Stimulated activated CD4-positive, alpha-beta T cell treated with anti-CD3 and anti-CD28 coated beads, Interleukin-1b, Interleukin-23, amount 100 ng/mL, for 48 hours (primary cell): ENCODE data around the gene MVK.

Experiments used
- DNase-seq: peaks from one replicate; pipeline ENCODE4 v3.0.0-alpha.2; 2020

MVK gene

GRCh38 chr12:109547286-109547685 lies 26.3 kb upstream of the MVK start:
- no peak for DNase-seq

DNA sequence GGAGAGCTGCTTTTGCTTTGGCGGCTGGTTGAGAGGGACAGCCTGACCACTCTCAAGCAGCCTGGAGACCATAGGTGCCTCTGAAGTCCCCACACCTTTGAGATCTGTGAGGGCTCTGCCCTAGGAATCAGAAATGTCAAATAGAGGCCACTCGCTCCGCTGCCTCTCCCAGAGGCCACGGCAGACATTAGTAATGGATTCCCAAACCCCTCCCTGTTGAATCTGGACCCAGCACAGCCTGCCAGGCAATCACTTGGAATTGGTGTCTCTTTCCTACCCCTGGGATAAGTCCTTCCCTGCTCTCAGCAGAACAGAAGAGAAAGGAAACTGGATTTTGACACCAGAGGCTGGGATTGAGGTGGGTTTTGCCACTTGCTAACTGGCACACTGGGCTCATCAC lies 25.3 kb upstream of the MVK start:
- no peak for DNase-seq

DNA sequence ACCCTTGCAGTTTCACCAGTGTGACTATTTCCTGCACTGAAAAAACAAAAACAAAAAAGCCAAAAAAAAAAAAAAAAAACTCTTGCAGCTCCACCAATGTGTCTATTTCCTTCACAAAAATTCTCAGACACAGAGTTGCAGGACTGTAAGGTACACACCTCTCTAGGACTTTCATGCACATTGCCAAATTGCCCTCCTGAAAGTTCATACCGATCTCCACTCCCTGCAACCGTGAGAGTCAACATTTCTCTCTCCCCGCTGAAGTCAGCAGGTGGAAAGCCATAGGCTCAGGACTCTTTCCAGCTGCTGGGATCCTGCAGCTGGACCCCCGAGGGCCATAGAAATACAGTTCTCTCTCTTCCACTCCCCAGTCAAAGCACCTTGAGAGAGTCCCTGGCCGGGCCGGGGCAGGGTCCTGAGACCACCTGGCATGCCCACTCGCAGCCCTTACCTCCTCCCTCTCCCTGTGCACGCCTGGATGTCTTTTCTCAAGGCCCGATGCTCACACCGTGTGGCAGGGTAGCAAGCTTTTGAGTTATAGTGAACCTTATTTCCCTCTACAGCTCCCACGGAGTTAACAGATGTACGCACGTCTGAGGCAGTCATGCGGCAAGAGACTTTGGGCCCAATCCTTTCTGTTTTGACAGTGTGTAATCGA lies 23.9 kb upstream of the MVK start:
- no peak for DNase-seq

DNA sequence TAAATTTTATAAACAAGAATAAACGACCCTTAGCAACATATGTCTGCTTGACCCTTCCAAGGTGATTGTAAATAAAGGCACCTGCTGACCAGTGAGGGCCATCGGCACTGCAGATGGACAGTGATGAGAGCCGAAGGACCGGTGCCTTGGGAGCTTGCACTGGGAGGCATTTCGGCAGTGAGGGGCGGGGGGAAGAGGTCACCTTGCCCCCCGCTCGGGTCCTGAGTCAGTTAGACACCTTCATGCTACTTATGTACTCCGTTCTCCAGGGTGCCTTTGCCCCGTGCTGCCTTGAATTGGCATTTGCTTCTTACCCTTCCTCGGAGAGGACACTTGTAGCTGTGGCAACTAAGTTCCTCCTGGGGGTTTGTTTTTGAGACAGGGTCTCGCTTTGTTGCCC lies 23.3 kb upstream of the MVK start:
- DNase-seq = no peak

GRCh38 chr12:109551108-109551507 lies 22.5 kb upstream of the MVK start:
- no peak for DNase-seq

- DNase-seq = no peak
Measured at GRCh38 chr12:109552971-109553370, 20.6 kb upstream of the MVK start.

GRCh38 chr12:109553483-109553882 lies 20.1 kb upstream of the MVK start:
- DNase-seq = no peak

- no peak for DNase-seq
Measured at GRCh38 chr12:109553906-109554500, 19.6 kb upstream of the MVK start.

DNA sequence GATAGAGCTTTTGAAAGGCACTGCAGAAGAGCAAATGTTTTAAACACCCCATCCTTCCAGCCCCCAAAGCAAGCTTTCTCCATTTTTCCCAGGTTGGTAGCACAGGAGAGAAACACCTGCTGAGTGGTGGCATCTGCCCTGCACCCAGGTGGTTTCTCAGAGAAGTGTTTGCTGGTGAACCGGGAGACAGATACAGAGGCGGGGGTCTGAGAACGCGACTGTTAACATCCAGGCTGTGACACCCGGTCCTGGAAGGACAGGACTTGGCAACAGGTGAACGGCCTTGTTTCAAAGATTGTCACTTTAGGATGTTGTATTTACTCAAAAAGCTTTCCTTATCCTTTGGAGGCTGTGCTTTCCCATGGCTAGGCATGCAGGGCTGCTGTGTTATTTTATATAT lies 18.8 kb upstream of the MVK start:
- no peak for DNase-seq

- no peak for DNase-seq
Measured at GRCh38 chr12:109555431-109556315, 17.9 kb upstream of the MVK start.

DNA sequence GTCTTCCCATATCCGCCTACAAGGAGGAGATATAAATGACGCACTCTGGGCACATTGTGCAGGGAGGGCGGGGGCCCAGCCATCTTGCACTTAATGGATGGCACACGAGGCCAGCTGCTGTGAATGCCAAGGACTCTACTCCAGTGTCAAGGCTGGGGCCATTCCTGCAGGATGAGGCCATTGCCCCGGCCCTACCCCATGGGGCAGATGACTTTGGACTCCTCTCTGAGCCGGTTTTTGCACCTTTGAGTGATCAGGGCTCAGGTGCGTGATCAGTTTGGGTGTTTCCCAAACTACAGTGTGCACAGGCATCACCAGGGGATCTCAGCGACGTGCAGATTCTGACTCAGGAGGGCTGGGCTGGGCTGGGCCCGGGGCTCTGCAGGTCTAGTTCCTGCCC lies 16.4 kb upstream of the MVK start:
- no peak for DNase-seq

DNA sequence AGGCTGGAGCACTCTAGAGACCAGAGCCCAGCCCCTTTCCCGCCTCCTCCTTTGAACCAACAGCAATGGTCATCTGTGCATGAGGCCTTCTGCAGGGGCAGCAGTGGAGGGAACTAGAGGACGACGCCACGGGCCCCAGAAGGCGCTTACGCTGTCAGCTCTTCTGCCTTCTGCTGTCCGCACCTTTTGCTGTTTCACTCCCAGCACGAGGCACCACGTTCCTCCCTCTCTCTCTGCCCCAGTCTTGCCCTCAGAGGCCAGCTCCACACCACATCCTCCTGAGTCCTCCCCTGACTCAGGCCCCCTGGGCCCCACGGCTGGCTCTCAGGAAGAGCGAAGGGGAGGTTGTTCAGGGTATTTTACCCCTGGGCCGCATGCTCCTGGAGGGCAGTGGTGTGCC lies 15.8 kb upstream of the MVK start:
- DNase-seq = no peak

- no peak for DNase-seq
Measured at GRCh38 chr12:109558374-109559199, 15.0 kb upstream of the MVK start.

DNA sequence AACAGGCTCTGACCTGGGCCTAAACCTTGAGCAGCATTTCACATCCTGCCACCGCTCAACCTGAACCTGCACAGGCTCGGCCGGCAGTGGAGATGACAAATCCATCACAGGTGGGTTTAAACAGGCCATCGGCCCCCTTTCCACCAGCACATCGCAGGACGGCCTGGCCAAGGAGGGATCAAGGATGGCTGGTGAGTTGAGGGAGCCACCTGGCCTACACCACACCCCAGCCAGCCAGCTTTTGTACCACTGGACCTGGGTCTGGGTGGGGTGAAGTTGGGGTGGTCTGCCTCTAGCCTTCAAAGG lies 14.4 kb upstream of the MVK start:
- no peak for DNase-seq

DNA sequence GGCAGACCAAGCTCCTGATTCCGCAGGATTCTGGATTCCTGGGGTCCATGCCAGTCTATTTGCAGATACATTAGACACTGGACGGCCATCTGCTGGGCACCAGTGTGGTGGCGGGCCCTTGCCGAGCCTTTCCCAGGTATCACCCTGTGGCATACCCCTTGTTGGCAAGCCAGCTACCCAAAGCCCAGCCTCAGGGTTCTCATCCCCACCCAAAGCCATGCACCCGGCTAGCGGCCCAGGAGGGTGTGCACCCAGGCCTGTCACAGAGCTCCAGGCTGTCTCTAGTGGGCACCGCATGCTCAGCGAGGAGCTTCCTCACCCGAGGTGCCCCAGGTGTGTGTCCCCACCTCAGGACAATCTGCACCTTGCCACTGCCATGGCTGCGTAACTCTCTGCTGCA lies 14.0 kb upstream of the MVK start:
- DNase-seq = no peak

GRCh38 chr12:109560867-109561710 lies 12.5 kb upstream of the MVK start:
- no peak for DNase-seq

DNA sequence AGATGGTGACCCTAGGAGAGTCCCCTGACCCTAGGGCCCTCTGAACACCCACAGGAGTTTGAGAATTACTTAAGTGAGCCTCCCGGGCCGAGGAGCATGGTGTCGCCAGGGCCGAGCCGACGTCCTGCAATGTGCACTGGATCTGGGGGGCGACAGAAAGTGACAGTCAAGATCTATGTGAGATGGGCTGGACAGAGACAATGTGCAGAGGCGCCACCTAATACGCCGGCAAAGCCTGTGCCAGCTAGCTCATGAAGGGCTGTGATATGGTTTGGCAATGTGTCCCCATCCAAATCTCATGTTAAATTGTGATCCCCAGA lies 11.9 kb upstream of the MVK start:
- DNase-seq = no peak

DNA sequence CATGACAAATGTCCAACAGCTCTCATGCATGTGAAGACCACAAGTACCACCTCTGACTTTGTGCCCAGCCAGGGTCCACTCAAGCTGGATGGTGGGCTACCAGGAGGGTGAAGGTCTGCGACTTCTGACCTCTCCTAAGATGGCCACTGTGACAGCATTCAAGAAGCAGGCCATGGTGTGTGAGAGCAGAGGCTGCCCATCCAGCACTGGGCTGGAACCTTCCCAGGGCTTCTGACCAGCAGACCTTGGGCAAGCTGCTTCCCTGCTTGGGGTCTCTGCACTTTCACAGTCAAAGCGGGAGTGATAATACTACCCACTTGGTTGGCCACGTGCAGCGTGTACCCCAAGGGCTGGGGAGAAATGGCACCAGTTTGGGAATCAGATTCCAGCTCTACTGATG lies 10.7 kb upstream of the MVK start:
- no peak for DNase-seq

DNA sequence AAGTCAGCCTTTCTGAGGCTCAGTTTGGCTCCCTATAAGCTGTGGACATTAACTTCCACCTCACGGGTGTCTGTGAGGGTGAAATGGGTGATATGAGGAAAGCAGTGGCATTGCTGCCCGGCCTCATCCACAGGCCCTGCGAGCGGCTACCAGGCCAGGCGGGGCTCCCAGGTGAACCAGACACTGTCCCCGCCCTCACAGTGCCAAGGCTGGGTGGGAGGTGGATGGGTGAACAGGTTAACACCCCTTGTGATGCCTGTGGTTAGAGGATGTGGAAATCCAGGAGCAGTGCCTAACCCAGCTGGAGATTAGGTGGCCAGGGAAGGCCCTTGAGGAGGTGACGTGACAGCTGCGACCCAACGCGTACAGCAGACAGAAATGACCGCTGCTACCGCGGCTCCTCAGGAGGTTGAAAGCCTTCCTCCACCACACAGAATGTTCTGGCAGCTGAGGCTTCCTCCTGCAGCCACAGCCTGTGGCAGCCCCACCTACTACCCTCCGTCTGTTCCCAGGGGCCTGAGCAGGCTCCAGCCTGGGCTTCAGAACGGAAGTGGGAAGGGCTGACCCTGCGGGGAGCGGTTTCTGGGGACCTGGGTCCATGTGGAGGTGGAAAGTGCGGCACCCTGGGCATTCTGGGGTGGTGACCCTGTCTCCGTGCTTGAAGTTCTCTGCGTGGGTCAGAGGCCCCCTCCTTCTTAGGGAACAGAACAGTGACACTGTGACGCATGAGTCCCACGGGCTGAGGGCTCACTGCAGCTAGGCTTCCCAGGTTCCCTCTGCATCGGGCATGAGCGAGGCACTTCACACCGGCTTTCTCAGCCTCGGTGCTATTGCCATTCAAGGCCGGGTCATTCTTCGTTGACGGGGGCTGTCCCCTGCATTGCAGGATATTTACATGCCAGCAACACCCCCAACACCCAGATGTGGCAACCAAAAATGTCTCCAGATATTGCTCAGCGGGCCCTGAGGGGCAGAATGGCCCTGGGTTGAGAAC lies 10.0 kb upstream of the MVK start:
- no peak for DNase-seq

- no peak for DNase-seq
Measured at GRCh38 chr12:109566424-109566823, 7.2 kb upstream of the MVK start.

- DNase-seq = no peak
Measured at GRCh38 chr12:109567296-109567695, 6.3 kb upstream of the MVK start.
